HL-60 (cell line): ENCODE results near the gene CBLC.

Experiments
- DNase-seq, 2 experiments: peaks; one replicate each; pipeline ENCODE4 v3.0.0-alpha.2; 2010 to 2020; ENCODE audit warnings: low read depth in 1 of 2, low spot score in 1 of 2
- H3K27ac ChIP-seq: fragments of 250-450 bp; sonication (Bioruptor Pico); replicated peaks from 2 replicates; pipeline ENCODE4 v1.5.1; 2020; ENCODE audit warnings: mild to moderate bottlenecking, moderate library complexity
- H3K27me3 ChIP-seq: fragments of 250-450 bp; sonication (Bioruptor Pico); 2 replicates; pipeline ENCODE4 v1.5.1; 2021; ENCODE audit warnings: mild to moderate bottlenecking, moderate library complexity; ENCODE audit not compliant: insufficient read depth, poor library complexity, severe bottlenecking
- H3K4me3 ChIP-seq: replicated peaks from 2 replicates; pipeline ENCODE4 v1.5.1; 2011; ENCODE audit warnings: mild to moderate bottlenecking, control low read depth, low read length; ENCODE audit not compliant: insufficient read depth
- CTCF ChIP-seq: IDR thresholded peaks from one replicate; pipeline ENCODE4 v1.5.1; 2011; ENCODE audit warnings: low read length, control low read depth, inconsistent platforms; ENCODE audit not compliant: insufficient read depth
- GABPA ChIP-seq: IDR thresholded peaks from 2 replicates; pipeline ENCODE4 v1.6.1; 2012; ENCODE audit warnings: low read depth
- POLR2AphosphoS5 ChIP-seq: IDR thresholded peaks from 2 replicates; pipeline ENCODE4 v1.6.1; 2012; ENCODE audit warnings: low read depth
- REST ChIP-seq: IDR thresholded peaks from 2 replicates; pipeline ENCODE4 v1.6.1; 2012; ENCODE audit warnings: low read depth; ENCODE audit not compliant: insufficient replicate concordance
- SPI1 ChIP-seq: IDR thresholded peaks from 2 replicates; pipeline ENCODE4 v1.6.1; 2012; ENCODE audit warnings: low read depth, mild to moderate bottlenecking, borderline replicate concordance

Gene CBLC

GRCh38 chr19:44735011-44735410 is 42.7 kb upstream of the CBLC start:
- TF ChIP-seq SPI1, result no peak
- TF ChIP-seq REST, result no peak
- TF ChIP-seq POLR2AphosphoS5, result no peak
- no peak for TF ChIP-seq CTCF
- no peak for TF ChIP-seq GABPA
- no peak for DNase-seq
- H3K27me3 ChIP-seq, result no peaks in the 10 kb centered on the region
- H3K4me3 ChIP-seq, result no peak overlapping the region
- H3K27ac ChIP-seq, result no peak overlapping the region

- H3K27ac ChIP-seq, result peak overlapping the region; percentile 33
- no peak for DNase-seq
Measured at GRCh38 chr19:44737238-44738071, 40.2 kb upstream of the CBLC start.

GRCh38 chr19:44738136-44738535 is 39.6 kb upstream of the CBLC start:
- H3K27me3 ChIP-seq, result no peaks in the 10 kb centered on the region
- TF ChIP-seq REST, result no peak
- no peak for TF ChIP-seq CTCF
- no peak for TF ChIP-seq SPI1
- TF ChIP-seq GABPA, result no peak
- no peak for TF ChIP-seq POLR2AphosphoS5
- DNase-seq, result no peak
- no peak overlapping the region for H3K4me3 ChIP-seq
- no peak overlapping the region for H3K27ac ChIP-seq

More at GRCh38 chr19:44737238-44738071, 40.2 kb upstream of the CBLC start:
- H3K27me3 ChIP-seq, result no peaks in the 10 kb centered on the region
- H3K4me3 ChIP-seq, result no peak overlapping the region
- TF ChIP-seq POLR2AphosphoS5, result no peak
- no peak for TF ChIP-seq CTCF
